Heart left ventricle (tissue), 13 donors: ENCODE measurements around the gene ATP1A4.

Experiments
- CTCF ChIP-seq, 12 donors: fragments of 200-600 bp; sonication (generic) in 4 of 12; IDR thresholded peaks; one replicate each; pipeline versions ENCODE4 v1.5.0 to v1.8.0; 2018 to 2022; ENCODE audit warnings: antibody characterized with exemption in 12 of 12, mild to moderate bottlenecking in 5 of 12
- POLR2A ChIP-seq, 2 donors: fragments of 450-650 bp; IDR thresholded peaks; one replicate each; pipeline ENCODE4 v1.6.1; 2017; ENCODE audit warnings: antibody characterized with exemption in 2 of 2, mild to moderate bottlenecking in 2 of 2, moderate library complexity in 2 of 2
- donor health status: ischemic (EF 13 %, LVEDD 7.1; RV severe dilation, severe dysfunction).
- donor health status: DM: no; HTN: yes; CAD: no.
- donor health status: DM: no; HTN: no; CAD: no.
- donor health status: ischemic (EF 25% LVEDD 6.9; RV normal size, moderate dysfunction).
- donor health status: ischemic (EF 25% LVEDD 5.7; RV mildly dilated, moderate dysfunction).
- donor health status: ischemic (EF 35%, LVEDD 5.7; RV mildly dilated, moderate dysfunction).
- donor health status: nonischemic (EF 11% LVEDD 7.7; RV severe dilation, severe dysfunction).
- donor health status: DM: yes; HTN: yes; CAD: no.
- donor health status: PGD.
- donor health status: ischemic (EF 29% LVEDD 5.4; RV normal size, mild dysfunction).
- donor health status: nonischemic (EF 23%, LVEDD 6.1; RV moderate dilation, normal function).

- TF ChIP-seq CTCF (IDR thresholded peaks at IDR 0.05), result no peak
- peak in 1 of 2 donors; percentile 30 for TF ChIP-seq POLR2A (IDR thresholded peaks at IDR 0.05)
These were observed 19.4 kb upstream of the ATP1A4 start for GRCh38 chr1:160131803-160132565.
